Measurements from ENCODE around the gene THBS4.

Gene THBS4

DNA sequence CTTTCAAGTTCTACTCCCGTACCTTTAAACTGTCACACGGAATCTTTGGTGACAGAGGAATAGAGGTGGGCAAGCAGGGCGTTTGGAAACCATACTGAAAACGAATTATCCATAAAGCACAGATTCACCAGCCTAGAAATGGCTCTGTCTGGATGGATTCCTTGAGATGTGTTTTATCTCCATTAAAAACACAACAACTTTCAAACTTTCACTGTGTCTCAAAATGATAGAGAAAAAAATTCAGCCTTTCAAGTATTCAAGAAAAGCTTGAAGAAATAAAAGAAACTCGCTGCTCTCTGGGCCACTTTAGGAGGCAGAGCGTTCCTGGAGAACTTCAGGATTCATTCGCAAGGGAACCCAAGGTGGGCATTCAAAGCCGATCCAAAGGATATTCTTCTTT is 589 bp upstream of the THBS4 start:
- H3K27ac ChIP-seq = no peak overlapping the region
- TF ChIP-seq, protein P1, sequence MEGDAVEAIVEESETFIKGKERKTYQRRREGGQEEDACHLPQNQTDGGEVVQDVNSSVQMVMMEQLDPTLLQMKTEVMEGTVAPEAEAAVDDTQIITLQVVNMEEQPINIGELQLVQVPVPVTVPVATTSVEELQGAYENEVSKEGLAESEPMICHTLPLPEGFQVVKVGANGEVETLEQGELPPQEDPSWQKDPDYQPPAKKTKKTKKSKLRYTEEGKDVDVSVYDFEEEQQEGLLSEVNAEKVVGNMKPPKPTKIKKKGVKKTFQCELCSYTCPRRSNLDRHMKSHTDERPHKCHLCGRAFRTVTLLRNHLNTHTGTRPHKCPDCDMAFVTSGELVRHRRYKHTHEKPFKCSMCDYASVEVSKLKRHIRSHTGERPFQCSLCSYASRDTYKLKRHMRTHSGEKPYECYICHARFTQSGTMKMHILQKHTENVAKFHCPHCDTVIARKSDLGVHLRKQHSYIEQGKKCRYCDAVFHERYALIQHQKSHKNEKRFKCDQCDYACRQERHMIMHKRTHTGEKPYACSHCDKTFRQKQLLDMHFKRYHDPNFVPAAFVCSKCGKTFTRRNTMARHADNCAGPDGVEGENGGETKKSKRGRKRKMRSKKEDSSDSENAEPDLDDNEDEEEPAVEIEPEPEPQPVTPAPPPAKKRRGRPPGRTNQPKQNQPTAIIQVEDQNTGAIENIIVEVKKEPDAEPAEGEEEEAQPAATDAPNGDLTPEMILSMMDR (conservative IDR thresholded peaks at IDR 0.05) = no peak

DNA sequence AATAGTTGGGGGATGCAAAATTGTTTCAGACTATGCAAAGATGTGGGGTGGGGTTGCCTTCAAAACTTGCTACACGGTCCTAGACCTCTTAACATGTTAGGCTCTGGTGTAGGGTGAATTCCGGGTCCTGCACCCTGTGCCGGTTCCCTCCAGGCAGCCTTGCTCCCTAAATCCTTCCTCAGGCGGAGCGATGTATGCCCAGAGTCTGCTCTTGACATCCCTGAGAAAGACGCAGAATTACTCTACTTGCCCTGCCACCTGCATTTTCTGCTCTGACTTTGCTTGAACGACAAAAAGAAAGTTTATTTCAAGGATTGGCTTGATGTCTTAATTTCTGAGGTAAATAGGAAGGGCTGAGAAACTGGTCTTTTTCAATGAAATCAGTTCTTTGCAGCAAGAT is 691 bp downstream of the THBS4 start:
- TF ChIP-seq, protein P1 (conservative IDR thresholded peaks at IDR 0.05) = no peak
- no peak overlapping the region for H3K27ac ChIP-seq

DNA sequence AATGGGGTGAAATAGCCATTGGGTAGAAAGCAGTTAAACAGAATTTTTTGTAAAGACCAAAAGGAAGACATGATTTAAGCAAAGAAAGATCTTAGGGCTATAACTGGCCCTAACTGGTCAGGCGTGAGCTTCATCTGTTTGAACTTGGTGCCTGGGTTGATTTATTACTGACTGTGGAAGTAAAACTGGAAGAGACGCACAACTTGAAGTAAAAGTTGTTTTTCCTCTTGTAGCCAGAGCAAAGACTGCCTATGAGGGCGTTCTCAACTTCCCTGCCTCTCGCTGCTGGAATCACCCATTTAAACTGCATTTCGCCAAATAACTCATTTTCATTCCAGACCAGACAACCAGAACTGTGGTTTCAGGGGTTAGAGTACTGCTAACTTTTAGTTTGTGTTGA is 1.5 kb downstream of the THBS4 start:
- H3K27ac ChIP-seq = no peak overlapping the region
- TF ChIP-seq, protein P1 (conservative IDR thresholded peaks at IDR 0.05) = no peak

DNA sequence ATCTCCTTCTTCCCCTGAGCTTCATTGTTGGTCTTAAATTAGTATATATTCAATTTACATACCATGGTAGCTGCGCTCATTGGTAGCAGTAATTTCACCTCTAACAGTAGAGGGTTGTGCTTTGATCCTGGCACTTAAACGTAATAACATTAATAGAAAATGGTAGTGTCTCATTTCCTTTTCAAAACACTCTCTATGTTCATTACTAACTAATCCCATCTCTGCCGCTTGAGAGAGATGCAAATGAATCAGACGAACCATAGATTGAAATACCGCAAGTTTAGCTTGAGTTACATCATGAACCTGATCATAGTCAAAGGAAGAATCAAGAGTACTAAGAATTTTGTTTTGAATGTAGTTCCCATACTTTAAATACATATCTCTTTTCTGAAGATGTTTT is 2.2 kb downstream of the THBS4 start:
- TF ChIP-seq, protein P1 (conservative IDR thresholded peaks at IDR 0.05) = no peak
- no peak overlapping the region for H3K27ac ChIP-seq

DNA sequence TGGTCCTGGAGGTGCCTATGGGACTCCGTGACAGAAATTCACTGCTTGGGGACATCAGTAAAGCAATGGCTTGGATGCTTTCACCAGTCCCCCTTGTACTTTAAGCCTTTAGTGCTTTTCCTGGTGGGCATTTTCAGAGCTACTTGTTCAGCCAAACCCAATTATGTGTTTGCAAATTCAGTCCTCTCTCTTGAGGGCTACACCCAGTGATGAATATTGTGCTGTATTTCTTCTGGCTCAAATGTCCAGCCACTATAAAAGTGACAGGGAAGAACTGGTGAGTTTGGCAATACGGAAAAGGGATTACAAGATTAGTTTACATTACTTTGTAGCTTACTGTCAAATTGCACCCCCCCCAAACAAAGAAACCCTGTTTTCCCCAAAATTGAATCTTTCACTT is 4.5 kb downstream of the THBS4 start:
- no peak overlapping the region for H3K27ac ChIP-seq
- TF ChIP-seq, protein P1 (conservative IDR thresholded peaks at IDR 0.05) = no peak

DNA sequence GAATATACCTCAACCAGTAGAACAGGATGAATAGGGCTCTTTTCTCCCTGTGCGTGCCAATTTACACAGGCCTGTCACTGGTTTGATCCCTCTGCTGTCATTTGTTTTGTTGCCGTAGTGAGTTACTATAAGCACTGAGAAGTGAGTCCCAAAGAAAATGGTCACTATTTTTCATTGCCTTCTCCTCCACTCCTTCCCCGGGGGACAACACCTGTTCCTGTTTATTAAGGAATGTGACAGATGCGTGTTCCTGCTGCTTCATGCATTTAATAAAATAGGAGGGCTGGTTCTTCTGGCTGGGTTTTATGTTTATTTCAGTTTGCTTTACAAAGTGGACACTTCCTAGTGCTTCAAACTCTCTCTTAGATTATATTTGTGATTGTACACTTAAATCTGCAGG is 6.4 kb downstream of the THBS4 start:
- H3K27ac ChIP-seq = no peak overlapping the region
- TF ChIP-seq, protein P1 (conservative IDR thresholded peaks at IDR 0.05) = no peak

DNA sequence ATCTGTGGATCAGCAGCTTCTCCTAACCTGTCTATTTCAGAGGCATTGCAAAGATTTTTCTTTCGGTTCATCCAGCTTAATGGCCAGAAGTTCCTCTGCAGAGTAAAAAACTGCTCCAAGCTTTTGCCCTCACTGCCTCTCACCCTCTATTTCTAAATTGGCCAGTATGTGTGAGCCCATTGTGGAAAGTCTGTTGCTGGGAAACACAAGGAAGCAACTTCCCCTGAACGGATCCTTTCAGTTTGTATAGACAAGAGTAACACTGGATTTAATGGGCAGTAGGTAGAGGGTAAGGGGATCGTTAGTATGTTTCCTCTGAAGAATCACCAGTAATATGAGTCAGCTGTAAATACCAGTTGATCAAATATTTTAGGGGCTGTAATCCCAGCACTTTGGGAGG is 7.2 kb downstream of the THBS4 start:
- H3K27ac ChIP-seq = no peak overlapping the region

More for the DNA sequence above, 7.2 kb downstream of the THBS4 start:
- TF ChIP-seq, protein P1 (conservative IDR thresholded peaks at IDR 0.05) = no peak

All from VCaP (cell line).